Spleen (tissue), 13 donors: Measurements from ENCODE around the gene OR5P2. TPM values are rescaled to one million over a fixed set of nuclear protein-coding genes. Genes with fewer than 3 reads are reported as not detected.

Experiments used
- DNase-seq: peaks from one replicate; pipeline ENCODE4 v3.0.0-alpha.2; 2020
- H3K27ac ChIP-seq, 8 donors: fragments of 200-600 bp; sonication (generic) in 7 of 8; 1 replicate in 4 of 8; 2 replicates in 4 of 8; pipeline versions ENCODE4 v1.5.0 to v1.8.0; 2016 to 2021; ENCODE audit warnings: inconsistent platforms in 4 of 8, mild to moderate bottlenecking in 4 of 8, moderate library complexity in 1 of 8
- H3K27me3 ChIP-seq, 7 donors: fragments of 200-600 bp; sonication (generic) in 6 of 7; replicated peaks in 1 of 7; 1 replicate in 4 of 7; 2 replicates in 3 of 7; pipeline versions ENCODE4 v1.5.0 to v1.8.0; 2016 to 2021; ENCODE audit warnings: inconsistent platforms in 3 of 7, mild to moderate bottlenecking in 1 of 7
- H3K36me3 ChIP-seq, 6 donors: fragments of 200-600 bp; sonication (generic) in 5 of 6; 1 replicate in 4 of 6; 2 replicates in 2 of 6; pipeline versions ENCODE4 v1.5.0 to v1.8.0; 2016 to 2021; ENCODE audit warnings: inconsistent platforms in 2 of 6
- H3K4me1 ChIP-seq, 6 donors: fragments of 200-600 bp; sonication (generic) in 5 of 6; 1 replicate in 3 of 6; 2 replicates in 3 of 6; pipeline versions ENCODE4 v1.5.0 to v1.8.0; 2016 to 2021; ENCODE audit warnings: inconsistent platforms in 3 of 6
- H3K4me3 ChIP-seq, 8 donors: fragments of 200-600 bp; sonication (generic) in 7 of 8; 1 replicate in 4 of 8; 2 replicates in 4 of 8; pipeline versions ENCODE4 v1.5.0 to v1.8.0; 2016 to 2021; ENCODE audit warnings: inconsistent platforms in 4 of 8, mild to moderate bottlenecking in 4 of 8, moderate library complexity in 2 of 8
- H3K9me3 ChIP-seq, 8 donors: fragments of 200-600 bp; sonication (generic) in 7 of 8; 1 replicate in 4 of 8; 2 replicates in 4 of 8; pipeline versions ENCODE4 v1.5.0 to v1.8.0; 2016 to 2021; ENCODE audit warnings: inconsistent platforms in 4 of 8
- CTCF ChIP-seq, 11 experiments: fragments of 200-600 bp in 7 of 11; fragments of 450-650 bp in 4 of 11; sonication (generic) in 4 of 11; IDR thresholded peaks in 8 of 11; conservative IDR thresholded peaks in 3 of 11; 1 replicate in 7 of 11; 2 replicates in 4 of 11; pipeline versions ENCODE4 v1.4.0 to v1.8.0; 2016 to 2021; ENCODE audit warnings: antibody characterized with exemption in 11 of 11, inconsistent platforms in 4 of 11, mild to moderate bottlenecking in 1 of 11
- POLR2A ChIP-seq, 3 donors: fragments of 450-650 bp; IDR thresholded peaks; one replicate each; pipeline ENCODE4 v1.5.1; 2017; ENCODE audit warnings: antibody characterized with exemption in 3 of 3, mild to moderate bottlenecking in 1 of 3
- POLR2AphosphoS5 ChIP-seq, 3 donors: sonication (generic); formaldehyde crosslinking; IDR thresholded peaks; one replicate each; pipeline ENCODE4 v1.5.1; 2017; ENCODE audit warnings: antibody characterized with exemption in 3 of 3
- WGBS, 5 donors: extraction: QIAGEN DNeasy Blood & Tissue Kit in 3 of 5; methylation state at CpG; one replicate each; pipeline versions ENCODE4 v1.1.5 to v1.1.7; 2013 to 2018; 5-methylcytosine and 5-hydroxymethylcytosine counted together
- intact Hi-C: fragments of 100-400 bp; cut with DNase I; formaldehyde crosslinking; loops from one replicate; pipeline ENCODE4 v1.15.0; 2023; ENCODE audit warnings: low total_unique reads
- long read RNA-seq, 2 donors: transcript quantifications; one replicate each; lab custom pipeline, GENCODE V29; 2026
- polyA plus RNA-seq, 3 donors: library from polyadenylated mRNA; stranded (reverse); fragments of 200-250 nt; gene quantifications; one replicate each; pipeline ENCODE4 v1.2.1, GENCODE V29; 2013
- total RNA-seq, 7 donors: library from RNA; depleted of rRNA in 3 of 7; stranded (reverse); fragments of >200 nt in 3 of 7; fragmentation: NEBNext Ultra II Directional in 4 of 7; extraction: Animal tissue kit (Norgen Biotek cat#: 25700) in 4 of 7; gene quantifications; one replicate each; pipeline versions ENCODE4 v1.1.0 to v1.2.1, GENCODE V29; 2016 to 2021
- donor health status: healthy with polysubstance abuse.
- donor health status: DM: no; HTN: no; CAD: no; lungs with moderate emphysema.
- donor health status: DM: no; HTN: no; CAD: no.
- donor health status: Bipolar disorder and iron deficiency.
- donor health status: healthy.
- donor health status: DM: no; HTN: no; CAD: no.
- donor health status: DM: yes; HTN: yes; CAD: no.

Gene OR5P2
- total RNA-seq: not detected
- not detected for polyA plus RNA-seq
- long read RNA-seq, donor 1: 0 reads
- long read RNA-seq, donor 2: 0 reads

GRCh38 chr11:7796842-7797241 lies at the start of gene OR5P2:
OR5P2 (minus strand) TSS chr11:7796942; CDS start chr11:7796942, 0 bp downstream.
- 84 to 92% (median 88%) methylated on average over 5 of the region's 5 CpGs for WGBS, 5 donors
- no peak for DNase-seq
- H3K9me3 ChIP-seq: peaks cover 0 to 6% (median 0%) of the 10 kb centered on the region in 8 donors
- intact Hi-C loops: no loop called here
- H3K27me3 ChIP-seq: peaks cover 0 to 9% (median 0%) of the 10 kb centered on the region in 7 donors
- H3K27ac ChIP-seq: no peak within 1 kb of the TSS
- no peak within 1 kb of the TSS for H3K4me3 ChIP-seq
- no peaks in the 10 kb centered on the region for H3K36me3 ChIP-seq
- TF ChIP-seq POLR2A (IDR thresholded peaks at IDR 0.05): no peak
- no peak for TF ChIP-seq CTCF (IDR thresholded peaks at IDR 0.05 in 8 of 11, conservative IDR thresholded peaks at IDR 0.05 in 3 of 11)
- no peak for TF ChIP-seq POLR2AphosphoS5 (IDR thresholded peaks at IDR 0.05)
- H3K4me1 ChIP-seq: no peaks in the 10 kb centered on the region

- WGBS, 5 donors: 82 to 95% (median 92%) methylated on average over 3 of the region's 3 CpGs
- intact Hi-C loops: no loop called here
- Histone ChIP-seq H3K9me3 (no peaks in the 10 kb centered on the region), H3K4me3 (no peak overlapping the region), H3K4me1 (no peaks in the 10 kb centered on the region), H3K36me3 (no peaks in the 10 kb centered on the region), H3K27me3 (no peaks in the 10 kb centered on the region), H3K27ac (no peak overlapping the region)
- no peak for DNase-seq
- no peak for TF ChIP-seq POLR2A (IDR thresholded peaks at IDR 0.05)
- no peak for TF ChIP-seq POLR2AphosphoS5 (IDR thresholded peaks at IDR 0.05)
These were observed 49.3 kb upstream of the OR5P2 start for GRCh38 chr11:7846003-7846402.

GRCh38 chr11:7844986-7845385 lies 48.2 kb upstream of the OR5P2 start:
- DNase-seq: no peak

GRCh38 chr11:7844521-7844920 lies 47.8 kb upstream of the OR5P2 start:
- intact Hi-C loops: no loop called here
- Histone ChIP-seq H3K36me3 (no peaks in the 10 kb centered on the region), H3K4me3 (no peak overlapping the region), H3K27me3 (no peaks in the 10 kb centered on the region), H3K9me3 (no peaks in the 10 kb centered on the region), H3K27ac (no peak overlapping the region), H3K4me1 (no peaks in the 10 kb centered on the region)
- no peak for TF ChIP-seq POLR2AphosphoS5 (IDR thresholded peaks at IDR 0.05)
- TF ChIP-seq CTCF (IDR thresholded peaks at IDR 0.05 in 8 of 11, conservative IDR thresholded peaks at IDR 0.05 in 3 of 11): no peak
- TF ChIP-seq POLR2A (IDR thresholded peaks at IDR 0.05): no peak
- DNase-seq: no peak
- 0 to 82% (median 48%) methylated on average over 1 of the region's 1 CpG for WGBS, 5 donors

More at GRCh38 chr11:7844986-7845385, 48.2 kb upstream of the OR5P2 start:
- Histone ChIP-seq H3K36me3 (no peaks in the 10 kb centered on the region), H3K4me3 (no peak overlapping the region), H3K27me3 (no peaks in the 10 kb centered on the region), H3K9me3 (no peaks in the 10 kb centered on the region), H3K27ac (no peak overlapping the region), H3K4me1 (no peaks in the 10 kb centered on the region)
- WGBS, 5 donors: 37 to 41% (median 38%) methylated on average over 3 of the region's 3 CpGs
- TF ChIP-seq CTCF (IDR thresholded peaks at IDR 0.05 in 8 of 11, conservative IDR thresholded peaks at IDR 0.05 in 3 of 11): no peak
- TF ChIP-seq POLR2AphosphoS5 (IDR thresholded peaks at IDR 0.05): no peak
- no peak for TF ChIP-seq POLR2A (IDR thresholded peaks at IDR 0.05)
- intact Hi-C loops: no loop called here

- Histone ChIP-seq H3K9me3 (no peaks in the 10 kb centered on the region), H3K4me3 (no peak overlapping the region), H3K4me1 (no peaks in the 10 kb centered on the region), H3K27ac (no peak overlapping the region), H3K36me3 (no peaks in the 10 kb centered on the region), H3K27me3 (no peaks in the 10 kb centered on the region)
- 71 to 90% (median 79%) methylated on average over 2 of the region's 2 CpGs for WGBS, 5 donors
- TF ChIP-seq CTCF (IDR thresholded peaks at IDR 0.05 in 8 of 11, conservative IDR thresholded peaks at IDR 0.05 in 3 of 11): no peak
- no peak for TF ChIP-seq POLR2AphosphoS5 (IDR thresholded peaks at IDR 0.05)
- TF ChIP-seq POLR2A (IDR thresholded peaks at IDR 0.05): no peak
- DNase-seq: no peak
- intact Hi-C loops: no loop called here
These were observed 43.8 kb upstream of the OR5P2 start for GRCh38 chr11:7840578-7840977.
